GM12878 (cell line): ENCODE data around the gene PDCD2. TPM values are rescaled to one million over a fixed set of nuclear protein-coding genes. Genes with fewer than 3 reads are reported as not detected.
A peak's percentile ranks its signal among the peaks of the same experiment; 100 is the strongest.

Experiments
- BCLAF1 ChIP-seq: fragments of 450-650 bp; IDR thresholded peaks from 2 replicates; pipeline ENCODE4 v1.6.1; 2017; ENCODE audit warnings: antibody characterized with exemption, mild to moderate bottlenecking, moderate library complexity
- BRCA1 ChIP-seq: IDR thresholded peaks from 2 replicates; pipeline ENCODE4 v1.6.1; 2011; ENCODE audit warnings: low read depth, low read length, improper control_type of control experiment
- JUND ChIP-seq: IDR thresholded peaks from 2 replicates; pipeline ENCODE4 v1.6.1; 2012; ENCODE audit warnings: low read depth, mild to moderate bottlenecking, low read length, improper control_type of control experiment, moderate library complexity
- MEF2A ChIP-seq: IDR thresholded peaks from 2 replicates; pipeline ENCODE4 v1.6.1; 2011; ENCODE audit warnings: low read depth, mild to moderate bottlenecking, low read length, moderate library complexity; ENCODE audit not compliant: insufficient read depth
- POU2F2 ChIP-seq: IDR thresholded peaks from 3 replicates; pipeline ENCODE4 v1.6.1; 2011; ENCODE audit warnings: low read depth, mild to moderate bottlenecking, low read length, borderline replicate concordance
- RAD21 ChIP-seq: IDR thresholded peaks from 2 replicates; pipeline ENCODE4 v1.6.1; 2011; ENCODE audit warnings: mild to moderate bottlenecking, low read depth, low read length, moderate library complexity; ENCODE audit not compliant: insufficient read depth
- STAT1 ChIP-seq: fragments of 450-650 bp; conservative IDR thresholded peaks from 2 replicates; pipeline ENCODE4 v1.6.1; 2014; ENCODE audit warnings: antibody characterized with exemption, mild to moderate bottlenecking
- SUZ12 ChIP-seq: fragments of 200-600 bp; sonication (generic); IDR thresholded peaks from one replicate; pipeline ENCODE4 v1.6.1; 2018; ENCODE audit warnings: antibody characterized with exemption, mild to moderate bottlenecking; ENCODE audit not compliant: unreplicated experiment
- TAF1 ChIP-seq: IDR thresholded peaks from 2 replicates; pipeline ENCODE4 v1.6.1; 2011; ENCODE audit warnings: mild to moderate bottlenecking, low read depth, low read length, borderline replicate concordance
- TARDBP ChIP-seq: IDR thresholded peaks from 2 replicates; pipeline ENCODE4 v1.6.1; 2016; ENCODE audit warnings: borderline replicate concordance
- TBL1XR1 ChIP-seq: IDR thresholded peaks from 2 replicates; pipeline ENCODE4 v1.6.1; 2012; ENCODE audit warnings: low read depth, low read length, improper control_type of control experiment
- ZBTB4 ChIP-seq: fragments of 450-650 bp; formaldehyde crosslinking; IDR thresholded peaks from 2 replicates; pipeline ENCODE4 v1.4.0; 2022; ENCODE audit warnings: mild to moderate bottlenecking, moderate library complexity
- polyA plus RNA-seq, 11 experiments: library from polyadenylated mRNA; depleted of rRNA in 4 of 11; unstranded in 6 of 11; stranded (reverse) in 5 of 11; fragments of >200 nt; fragmentation: Nextera tagmentation in 4 of 11; fragmentation: Illumina TruSeq in 1 of 11; extraction: Ambion mirVana in 4 of 11; extraction: Trizol in 1 of 11; gene quantifications; 1 replicate in 1 of 11; 2 replicates in 10 of 11; pipeline versions ENCODE4 v1.2.1 to v1.2.3, GENCODE V29; 2011 to 2016; ENCODE audit warnings: inconsistent platforms in 2 of 11, missing spikeins in 2 of 11, low read depth in 1 of 11
- total RNA-seq, 4 experiments: library from RNA; depleted of rRNA in 3 of 4; stranded (reverse); fragments of >200 nt in 3 of 4; fragmentation: Illumina TruSeq in 1 of 4; extraction: Trizol in 1 of 4; gene quantifications; 2 replicates each; pipeline versions ENCODE4 v1.2.1 to v1.2.3, GENCODE V29; 2013 to 2021
- TF ChIP-seq, protein P1 (sequence below): fragments of 450-650 bp; IDR thresholded peaks from 2 replicates; pipeline ENCODE4 v1.6.1; 2016; ENCODE audit warnings: mild to moderate bottlenecking
- TF ChIP-seq, protein P2 (sequence below): IDR thresholded peaks from 2 replicates; pipeline ENCODE4 v1.6.1; 2012; ENCODE audit warnings: improper control_type of control experiment, low read depth, low read length; ENCODE audit not compliant: insufficient replicate concordance

PDCD2 gene
- total and polyA plus RNA-seq, 10 of the 15 experiments (the other 5 are each of a cell fraction or from before 2014, with no cell fraction given) = 27.4 to 154 (median 101) TPM

GRCh38 chr6:170554013-170554795 is 30.2 kb downstream of the PDCD2 start, which contains the start of gene TBP (continued):
- 0 out of 2 replicates have a peak, but pooled peaks have one; percentile 23 for TF ChIP-seq STAT1
- no peak for TF ChIP-seq JUND
- no peak for TF ChIP-seq MEF2A
- TF ChIP-seq, protein P1, sequence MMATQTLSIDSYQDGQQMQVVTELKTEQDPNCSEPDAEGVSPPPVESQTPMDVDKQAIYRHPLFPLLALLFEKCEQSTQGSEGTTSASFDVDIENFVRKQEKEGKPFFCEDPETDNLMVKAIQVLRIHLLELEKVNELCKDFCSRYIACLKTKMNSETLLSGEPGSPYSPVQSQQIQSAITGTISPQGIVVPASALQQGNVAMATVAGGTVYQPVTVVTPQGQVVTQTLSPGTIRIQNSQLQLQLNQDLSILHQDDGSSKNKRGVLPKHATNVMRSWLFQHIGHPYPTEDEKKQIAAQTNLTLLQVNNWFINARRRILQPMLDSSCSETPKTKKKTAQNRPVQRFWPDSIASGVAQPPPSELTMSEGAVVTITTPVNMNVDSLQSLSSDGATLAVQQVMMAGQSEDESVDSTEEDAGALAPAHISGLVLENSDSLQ = peak; percentile 89
- no peak for TF ChIP-seq BCLAF1
- no peak for TF ChIP-seq TBL1XR1
- no peak for TF ChIP-seq RAD21
- TF ChIP-seq, protein P2, sequence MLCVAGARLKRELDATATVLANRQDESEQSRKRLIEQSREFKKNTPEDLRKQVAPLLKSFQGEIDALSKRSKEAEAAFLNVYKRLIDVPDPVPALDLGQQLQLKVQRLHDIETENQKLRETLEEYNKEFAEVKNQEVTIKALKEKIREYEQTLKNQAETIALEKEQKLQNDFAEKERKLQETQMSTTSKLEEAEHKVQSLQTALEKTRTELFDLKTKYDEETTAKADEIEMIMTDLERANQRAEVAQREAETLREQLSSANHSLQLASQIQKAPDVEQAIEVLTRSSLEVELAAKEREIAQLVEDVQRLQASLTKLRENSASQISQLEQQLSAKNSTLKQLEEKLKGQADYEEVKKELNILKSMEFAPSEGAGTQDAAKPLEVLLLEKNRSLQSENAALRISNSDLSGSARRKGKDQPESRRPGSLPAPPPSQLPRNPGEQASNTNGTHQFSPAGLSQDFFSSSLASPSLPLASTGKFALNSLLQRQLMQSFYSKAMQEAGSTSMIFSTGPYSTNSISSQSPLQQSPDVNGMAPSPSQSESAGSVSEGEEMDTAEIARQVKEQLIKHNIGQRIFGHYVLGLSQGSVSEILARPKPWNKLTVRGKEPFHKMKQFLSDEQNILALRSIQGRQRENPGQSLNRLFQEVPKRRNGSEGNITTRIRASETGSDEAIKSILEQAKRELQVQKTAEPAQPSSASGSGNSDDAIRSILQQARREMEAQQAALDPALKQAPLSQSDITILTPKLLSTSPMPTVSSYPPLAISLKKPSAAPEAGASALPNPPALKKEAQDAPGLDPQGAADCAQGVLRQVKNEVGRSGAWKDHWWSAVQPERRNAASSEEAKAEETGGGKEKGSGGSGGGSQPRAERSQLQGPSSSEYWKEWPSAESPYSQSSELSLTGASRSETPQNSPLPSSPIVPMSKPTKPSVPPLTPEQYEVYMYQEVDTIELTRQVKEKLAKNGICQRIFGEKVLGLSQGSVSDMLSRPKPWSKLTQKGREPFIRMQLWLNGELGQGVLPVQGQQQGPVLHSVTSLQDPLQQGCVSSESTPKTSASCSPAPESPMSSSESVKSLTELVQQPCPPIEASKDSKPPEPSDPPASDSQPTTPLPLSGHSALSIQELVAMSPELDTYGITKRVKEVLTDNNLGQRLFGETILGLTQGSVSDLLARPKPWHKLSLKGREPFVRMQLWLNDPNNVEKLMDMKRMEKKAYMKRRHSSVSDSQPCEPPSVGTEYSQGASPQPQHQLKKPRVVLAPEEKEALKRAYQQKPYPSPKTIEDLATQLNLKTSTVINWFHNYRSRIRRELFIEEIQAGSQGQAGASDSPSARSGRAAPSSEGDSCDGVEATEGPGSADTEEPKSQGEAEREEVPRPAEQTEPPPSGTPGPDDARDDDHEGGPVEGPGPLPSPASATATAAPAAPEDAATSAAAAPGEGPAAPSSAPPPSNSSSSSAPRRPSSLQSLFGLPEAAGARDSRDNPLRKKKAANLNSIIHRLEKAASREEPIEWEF = peak; percentile 80
- peak; percentile 58; the same call in 1 of the 3 replicates for TF ChIP-seq POU2F2
- no peak for TF ChIP-seq SUZ12
- TF ChIP-seq TAF1 = peak; percentile 65; the same call in 1 of the 2 replicates
- TF ChIP-seq ZBTB4 (CRISPR knock-in tag) = no peak
- peak; percentile 74; the same call in 1 of the 2 replicates for TF ChIP-seq TARDBP
- no peak for TF ChIP-seq BRCA1
